Endothelial cell of umbilical vein (primary cell): ENCODE data around the gene ZNF30. TPM values are rescaled to one million over a fixed set of nuclear protein-coding genes. Genes with fewer than 3 reads are reported as not detected.

Experiments used
- BruUV-seq: library from RNA; stranded (reverse); fragments of 400-500 nt; replicated peaks from 2 replicates; lab custom pipeline; 2021; lab: Mats Ljungman, UMichigan
- CTCF ChIA-PET: fragments of 300-600, 350-600 bp; sonication (Branson Sonifier 250); formaldehyde crosslinking; loops from one replicate; lab custom pipeline; 2021; ENCODE audit warnings: antibody characterized with exemption, inconsistent platforms; lab: Charles Lee
- POLR2A ChIA-PET: fragments of 300-600, 350-600 bp; sonication (Branson Sonifier 250); formaldehyde crosslinking; loops from one replicate; lab custom pipeline; 2021; ENCODE audit warnings: antibody characterized with exemption, inconsistent platforms; lab: Charles Lee
- DNase-seq: peaks from one replicate; pipeline ENCODE4 v3.0.0-alpha.2; 2011; ENCODE audit warnings: low read depth, low spot score
- FAIRE-seq: peaks from 2 replicates; lab custom pipeline; 2011; peaks lifted over from hg19 to GRCh38; lab: Jason Lieb, UNC
- H2AFZ ChIP-seq: 2 replicates; pipeline ENCODE4 v1.6.0; 2012; ENCODE audit warnings: low read depth, low read length, control low read depth, inconsistent platforms
- H3K27ac ChIP-seq: 2 replicates; pipeline ENCODE4 v1.5.1; 2011; ENCODE audit warnings: low read depth, mild to moderate bottlenecking, control low read depth, low read length, moderate library complexity; ENCODE audit not compliant: insufficient read depth
- H3K27me3 ChIP-seq, 2 experiments: 2 replicates each; pipeline versions ENCODE4 v1.6.0 to v1.6.1; 2011; ENCODE audit warnings: low read length in 2 of 2, mixed read lengths in 1 of 2; ENCODE audit not compliant: control insufficient read depth in 2 of 2, insufficient read depth in 2 of 2
- H3K36me3 ChIP-seq, 2 experiments: 2 replicates in 1 of 2; 3 replicates in 1 of 2; pipeline ENCODE4 v1.5.1; 2011; ENCODE audit warnings: low read length in 2 of 2, mild to moderate bottlenecking in 1 of 2, moderate library complexity in 1 of 2; ENCODE audit not compliant: control insufficient read depth in 2 of 2, insufficient read depth in 2 of 2; ENCODE audit errors: extremely low read depth in 1 of 2
- H3K4me1 ChIP-seq: 3 replicates; pipeline ENCODE4 v1.5.1; 2011; ENCODE audit warnings: mild to moderate bottlenecking, low read length; ENCODE audit not compliant: control insufficient read depth, insufficient read depth; ENCODE audit errors: extremely low read depth
- H3K4me2 ChIP-seq: 2 replicates; pipeline ENCODE4 v1.6.1; 2011; ENCODE audit warnings: low read length, control low read depth, mixed read lengths; ENCODE audit not compliant: insufficient read depth
- H3K4me3 ChIP-seq, 3 experiments: fragments of 200-600 bp in 1 of 3; sonication (generic), shearing (Covaris generic) in 1 of 3; replicated peaks in 1 of 3; 2 replicates each; pipeline ENCODE4 v1.5.1; 2011 to 2016; ENCODE audit warnings: control low read depth in 3 of 3, low read length in 3 of 3, mild to moderate bottlenecking in 2 of 3, inconsistent platforms in 1 of 3, low read depth in 1 of 3, moderate library complexity in 1 of 3; ENCODE audit not compliant: insufficient read depth in 1 of 3
- H3K79me2 ChIP-seq: 2 replicates; pipeline ENCODE4 v1.6.0; 2012; ENCODE audit warnings: low read length, inconsistent platforms; ENCODE audit not compliant: control insufficient read depth, insufficient read depth
- H3K9ac ChIP-seq: replicated peaks from 2 replicates; pipeline ENCODE3; 2011; ENCODE audit warnings: low read length, control low read depth; ENCODE audit not compliant: insufficient read depth; ENCODE audit errors: extremely low read depth
- H3K9me1 ChIP-seq: replicated peaks from 3 replicates; pipeline ENCODE4 v1.6.0; 2011; ENCODE audit warnings: mild to moderate bottlenecking, low read length; ENCODE audit not compliant: control insufficient read depth, insufficient read depth; ENCODE audit errors: extremely low read depth
- H3K9me3 ChIP-seq: replicated peaks from 2 replicates; pipeline ENCODE4 v1.5.1; 2012; ENCODE audit warnings: low read length, inconsistent platforms; ENCODE audit not compliant: control insufficient read depth, insufficient read depth
- H4K20me1 ChIP-seq: replicated peaks from 2 replicates; pipeline ENCODE3; 2011; ENCODE audit warnings: mild to moderate bottlenecking, low read length; ENCODE audit not compliant: control insufficient read depth, insufficient read depth; ENCODE audit errors: extremely low read depth
- CTCF ChIP-seq, 2 donors: IDR thresholded peaks; 1 replicate in 1 of 2; 2 replicates in 1 of 2; pipeline ENCODE4 v1.5.1; 2011; ENCODE audit warnings: low read length in 2 of 2, mild to moderate bottlenecking in 2 of 2, moderate library complexity in 2 of 2, control low read depth in 1 of 2, inconsistent platforms in 1 of 2, low read depth in 1 of 2; ENCODE audit not compliant: insufficient read depth in 1 of 2; ENCODE audit errors: extremely low read depth in 1 of 2
- EZH2 ChIP-seq: IDR thresholded peaks from 2 replicates; pipeline ENCODE4 v1.6.1; 2012; ENCODE audit warnings: borderline replicate concordance, low read depth, mild to moderate bottlenecking, moderate library complexity, low read length, inconsistent platforms; ENCODE audit not compliant: severe bottlenecking
- FOS ChIP-seq: IDR thresholded peaks from 2 replicates; pipeline ENCODE4 v1.6.1; 2011; ENCODE audit warnings: mild to moderate bottlenecking, low read length, moderate library complexity, borderline replicate concordance; ENCODE audit not compliant: insufficient read depth
- GATA2 ChIP-seq: IDR thresholded peaks from 2 replicates; pipeline ENCODE4 v1.7.0; 2011; ENCODE audit warnings: low read depth, mild to moderate bottlenecking, moderate library complexity, mixed read lengths, low read length; ENCODE audit not compliant: insufficient read length, insufficient read depth
- JUN ChIP-seq: IDR thresholded peaks from 2 replicates; pipeline ENCODE4 v1.6.1; 2011; ENCODE audit warnings: borderline replicate concordance, low read depth; ENCODE audit not compliant: insufficient read length, insufficient read depth
- MYC ChIP-seq: IDR thresholded peaks from one replicate; pipeline ENCODE4 v1.6.1; 2011; ENCODE audit warnings: mild to moderate bottlenecking, low read depth, low read length
- POLR2A ChIP-seq: IDR thresholded peaks from 2 replicates; pipeline ENCODE4 v1.6.1; 2012; ENCODE audit warnings: low read depth, mild to moderate bottlenecking, control low read depth, low read length
- POLR2AphosphoS5 ChIP-seq: IDR thresholded peaks from 2 replicates; pipeline ENCODE4 v1.6.1; 2012; ENCODE audit warnings: low read depth, mild to moderate bottlenecking, control low read depth, low read length, moderate library complexity; ENCODE audit not compliant: insufficient read depth
- dilution Hi-C: fragments of 300-500 bp; cut with MboI; formaldehyde crosslinking; loops from one replicate; pipeline ENCODE4 v1.15.0; 2019; ENCODE audit warnings: low sequenced_read_pairs; ENCODE audit not compliant: extremely low pct_ligation_motif_present
- intact Hi-C: fragments of 100-400 bp; cut with micrococcal nuclease; formaldehyde crosslinking; loops from one replicate; pipeline ENCODE4 v1.10.0; 2022
- polyA plus RNA-seq, 4 experiments: library from polyadenylated mRNA; depleted of rRNA in 3 of 4; stranded (reverse) in 3 of 4; unstranded in 1 of 4; fragments of >200 nt; gene quantifications; 2 replicates each; pipeline versions ENCODE4 v1.2.1 to v1.2.3, GENCODE V29; 2011 to 2012; ENCODE audit warnings: missing spikeins in 1 of 4
- total RNA-seq: library from RNA; stranded (reverse); gene quantifications from 2 replicates; pipeline ENCODE4 v1.2.3, GENCODE V29; 2021
- TF ChIP-seq, protein P1 (sequence below): IDR thresholded peaks from 2 replicates; pipeline ENCODE4 v1.6.1; 2011; ENCODE audit not compliant: insufficient read depth, insufficient read length

The ZNF30 gene
- total and polyA plus RNA-seq, 2 donors (not counting 3 experiments of a cell fraction or from before 2014, with no cell fraction given) = 1.3 to 4.7 TPM

DNA sequence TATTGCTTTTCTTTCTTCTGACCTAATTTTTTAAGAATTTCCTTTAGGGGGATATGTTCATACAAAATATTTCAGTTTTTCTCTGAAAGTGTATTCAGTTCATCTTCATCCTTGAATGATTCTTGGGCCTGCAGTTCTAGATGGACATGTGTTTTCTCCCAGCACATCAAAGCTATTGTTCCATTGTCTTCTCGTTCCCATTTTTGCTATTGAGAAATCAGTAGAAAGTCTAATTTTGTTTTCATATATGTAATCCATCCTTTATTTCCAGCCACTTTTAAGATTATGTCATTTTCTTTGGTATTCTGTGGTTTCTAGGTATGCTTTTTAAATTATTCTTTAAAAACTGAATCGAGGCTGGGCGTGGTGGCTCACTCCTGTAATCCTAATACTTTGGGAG lies 57.6 kb downstream of the ZNF30 start:
- FAIRE-seq = no peak
- H4K20me1 ChIP-seq = no peaks in the 10 kb centered on the region
- TF ChIP-seq CTCF (IDR thresholded peaks at IDR 0.05; ENCODE audit: extremely low read depth in 1 of 2, insufficient read depth in 1 of 2, low read depth in 1 of 2, low read length in 2 of 2) = no peak
- no peak for TF ChIP-seq GATA2
- TF ChIP-seq FOS = no peak
- TF ChIP-seq JUN = no peak
- no peak for TF ChIP-seq EZH2
- no peak for TF ChIP-seq POLR2A
- no peak for TF ChIP-seq POLR2AphosphoS5
- TF ChIP-seq, protein P1, sequence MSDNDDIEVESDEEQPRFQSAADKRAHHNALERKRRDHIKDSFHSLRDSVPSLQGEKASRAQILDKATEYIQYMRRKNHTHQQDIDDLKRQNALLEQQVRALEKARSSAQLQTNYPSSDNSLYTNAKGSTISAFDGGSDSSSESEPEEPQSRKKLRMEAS = no peak
- no peak for TF ChIP-seq MYC
- no peak overlapping the region for H3K4me3 ChIP-seq
- H2AFZ ChIP-seq = no peak overlapping the region
- ChIA-PET POLR2A (no interaction called here), CTCF (interaction anchor here (0.8 to 1.9 kb wide), 2 partner anchors 11 to 12 kb away, joined by 6 to 11 read pairs; no protein-coding TSS in a partner anchor)
- peaks cover 0 to 3% of the 10 kb centered on the region in 2 experiments for H3K27me3 ChIP-seq
- dilution Hi-C loops (no loop called here), intact Hi-C loops (no loop called here)
- H3K9ac ChIP-seq = no peak overlapping the region
- no peak overlapping the region for H3K27ac ChIP-seq
- no peak overlapping the region for H3K4me2 ChIP-seq
- H3K9me1 ChIP-seq = no peaks in the 10 kb centered on the region
- H3K36me3 ChIP-seq = no peaks in the 10 kb centered on the region
- H3K4me1 ChIP-seq = peaks cover 15% of the 10 kb centered on the region
- H3K79me2 ChIP-seq = no peaks in the 10 kb centered on the region
- no peaks in the 10 kb centered on the region for H3K9me3 ChIP-seq
- BruUV-seq = no TSS peak
- DNase-seq = no peak
